OCI-LY1 (cell line): Measurements from ENCODE around the gene PRDX4.

Experiments used
- EZH2 ChIP-seq: fragments of 200-600 bp; sonication (generic), shearing (Covaris generic); IDR thresholded peaks from 2 replicates; pipeline ENCODE4 v1.8.0; 2017; ENCODE audit warnings: borderline replicate concordance, mixed run types, mild to moderate bottlenecking, antibody characterized with exemption, low read length, moderate library complexity, mixed read lengths
- TF ChIP-seq, protein P1 (sequence below): fragments of 200-600 bp; sonication (generic), shearing (Covaris generic); IDR thresholded peaks from 2 replicates; pipeline ENCODE4 v1.5.1; 2017; ENCODE audit warnings: mild to moderate bottlenecking, antibody characterized with exemption, low read length, moderate library complexity, mixed read lengths

DNA sequence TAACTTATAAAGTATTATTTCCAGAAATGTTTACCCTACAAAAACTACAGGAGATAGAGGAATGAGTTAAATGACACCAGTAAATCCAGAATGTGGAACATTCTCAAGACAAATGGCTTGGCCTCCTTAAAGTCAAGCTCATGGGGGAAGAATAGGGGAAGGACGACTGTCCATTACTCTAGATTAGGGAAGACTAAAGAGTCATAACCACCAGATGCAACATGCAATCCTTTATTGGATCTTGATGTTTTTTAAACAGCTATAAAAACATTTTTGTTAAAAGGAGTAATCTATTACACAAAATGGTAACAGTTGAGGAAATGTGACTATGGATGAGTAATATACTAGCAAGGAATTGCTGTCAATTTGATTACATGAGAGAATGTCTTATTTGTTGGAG lies 64.7 kb downstream of the PRDX4 start:
- TF ChIP-seq, protein P1, sequence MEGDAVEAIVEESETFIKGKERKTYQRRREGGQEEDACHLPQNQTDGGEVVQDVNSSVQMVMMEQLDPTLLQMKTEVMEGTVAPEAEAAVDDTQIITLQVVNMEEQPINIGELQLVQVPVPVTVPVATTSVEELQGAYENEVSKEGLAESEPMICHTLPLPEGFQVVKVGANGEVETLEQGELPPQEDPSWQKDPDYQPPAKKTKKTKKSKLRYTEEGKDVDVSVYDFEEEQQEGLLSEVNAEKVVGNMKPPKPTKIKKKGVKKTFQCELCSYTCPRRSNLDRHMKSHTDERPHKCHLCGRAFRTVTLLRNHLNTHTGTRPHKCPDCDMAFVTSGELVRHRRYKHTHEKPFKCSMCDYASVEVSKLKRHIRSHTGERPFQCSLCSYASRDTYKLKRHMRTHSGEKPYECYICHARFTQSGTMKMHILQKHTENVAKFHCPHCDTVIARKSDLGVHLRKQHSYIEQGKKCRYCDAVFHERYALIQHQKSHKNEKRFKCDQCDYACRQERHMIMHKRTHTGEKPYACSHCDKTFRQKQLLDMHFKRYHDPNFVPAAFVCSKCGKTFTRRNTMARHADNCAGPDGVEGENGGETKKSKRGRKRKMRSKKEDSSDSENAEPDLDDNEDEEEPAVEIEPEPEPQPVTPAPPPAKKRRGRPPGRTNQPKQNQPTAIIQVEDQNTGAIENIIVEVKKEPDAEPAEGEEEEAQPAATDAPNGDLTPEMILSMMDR: no peak
- no peak for TF ChIP-seq EZH2
